Measurements from ENCODE around the gene SPHKAP.

DNA sequence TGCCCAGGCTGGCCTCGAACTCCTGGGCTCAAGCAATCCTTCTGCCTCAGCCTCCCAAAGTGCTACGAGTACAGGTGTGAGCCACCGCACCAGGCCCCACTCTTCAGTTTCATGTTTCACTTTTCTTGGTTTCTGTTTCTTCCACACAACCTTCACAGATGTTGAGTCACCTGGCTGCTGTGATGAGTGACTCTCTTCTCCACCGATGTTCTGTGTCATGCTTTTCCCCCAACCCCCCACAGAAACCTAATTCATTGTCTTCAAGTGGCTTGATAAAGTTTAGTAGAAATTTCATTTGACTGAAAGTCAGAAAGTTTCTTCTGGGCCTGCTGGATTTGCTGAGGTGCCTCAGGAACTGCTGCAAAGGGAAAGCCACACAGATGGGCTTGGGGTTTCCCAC lies 78.5 kb downstream of the SPHKAP start:
- TF ChIP-seq, protein P1, sequence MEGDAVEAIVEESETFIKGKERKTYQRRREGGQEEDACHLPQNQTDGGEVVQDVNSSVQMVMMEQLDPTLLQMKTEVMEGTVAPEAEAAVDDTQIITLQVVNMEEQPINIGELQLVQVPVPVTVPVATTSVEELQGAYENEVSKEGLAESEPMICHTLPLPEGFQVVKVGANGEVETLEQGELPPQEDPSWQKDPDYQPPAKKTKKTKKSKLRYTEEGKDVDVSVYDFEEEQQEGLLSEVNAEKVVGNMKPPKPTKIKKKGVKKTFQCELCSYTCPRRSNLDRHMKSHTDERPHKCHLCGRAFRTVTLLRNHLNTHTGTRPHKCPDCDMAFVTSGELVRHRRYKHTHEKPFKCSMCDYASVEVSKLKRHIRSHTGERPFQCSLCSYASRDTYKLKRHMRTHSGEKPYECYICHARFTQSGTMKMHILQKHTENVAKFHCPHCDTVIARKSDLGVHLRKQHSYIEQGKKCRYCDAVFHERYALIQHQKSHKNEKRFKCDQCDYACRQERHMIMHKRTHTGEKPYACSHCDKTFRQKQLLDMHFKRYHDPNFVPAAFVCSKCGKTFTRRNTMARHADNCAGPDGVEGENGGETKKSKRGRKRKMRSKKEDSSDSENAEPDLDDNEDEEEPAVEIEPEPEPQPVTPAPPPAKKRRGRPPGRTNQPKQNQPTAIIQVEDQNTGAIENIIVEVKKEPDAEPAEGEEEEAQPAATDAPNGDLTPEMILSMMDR (IDR thresholded peaks at IDR 0.05): no peak
- no peak for TF ChIP-seq POLR2A (IDR thresholded peaks at IDR 0.05)

Measured in Peyer's patch (tissue), 4 donors.